IMR-90 (cell line): ENCODE results near the gene VAV3. TPM values are rescaled to one million over a fixed set of nuclear protein-coding genes. Genes with fewer than 3 reads are reported as not detected.

Experiments
- ATAC-seq: fragments of 200-7000 bp; cut with Tn5 transposase; 2 replicates; pipeline ENCODE4 v1.9.1; 2020; ENCODE audit warnings: low read depth, mild to moderate bottlenecking, moderate library complexity
- BruUV-seq: library from RNA; stranded (reverse); fragments of 400-500 nt; replicated peaks from 2 replicates; lab custom pipeline; 2021; lab: Mats Ljungman, UMichigan
- CTCF ChIA-PET: fragments of 300-600 bp; formaldehyde crosslinking; extraction: SDS; loops from one replicate; lab custom pipeline; 2021; ENCODE audit warnings: antibody characterized with exemption; lab: Yijun Ruan, JAX
- POLR2A ChIA-PET: fragments of 300-600 bp; sonication (Branson Sonifier 250); formaldehyde crosslinking; loops from one replicate; lab custom pipeline; 2022; ENCODE audit warnings: antibody characterized with exemption; ENCODE audit not compliant: unreplicated experiment; lab: Charles Lee
- DNase-seq: peaks from one replicate; pipeline ENCODE4 v3.0.0; 2013
- H2AFZ ChIP-seq: replicated peaks from 2 replicates; pipeline ENCODE3; 2013; ENCODE audit warnings: low read length, mild to moderate bottlenecking; ENCODE audit not compliant: poor library complexity
- H2AK5ac ChIP-seq: 2 replicates; pipeline ENCODE4 v1.6.1; 2013; ENCODE audit warnings: low read depth, low read length, inconsistent platforms
- H2AK9ac ChIP-seq: replicated peaks from 2 replicates; pipeline ENCODE3; 2013; ENCODE audit warnings: mild to moderate bottlenecking, low read depth, low read length, moderate library complexity; ENCODE audit not compliant: poor library complexity
- H2BK120ac ChIP-seq: 2 replicates; pipeline ENCODE4 v1.6.1; 2013; ENCODE audit warnings: low read depth, low read length, inconsistent platforms
- H2BK15ac ChIP-seq: 3 replicates; pipeline ENCODE4 v1.6.1; 2013; ENCODE audit warnings: low read depth, low read length, inconsistent platforms
- H2BK20ac ChIP-seq: 2 replicates; pipeline ENCODE4 v1.6.1; 2013; ENCODE audit warnings: low read depth, mild to moderate bottlenecking, inconsistent platforms, low read length, moderate library complexity
- H2BK5ac ChIP-seq: 2 replicates; pipeline ENCODE4 v1.6.1; 2013; ENCODE audit warnings: mild to moderate bottlenecking, low read depth, low read length, inconsistent platforms; ENCODE audit not compliant: poor library complexity, severe bottlenecking
- H3K14ac ChIP-seq: replicated peaks from 2 replicates; pipeline ENCODE4 v1.6.1; 2013; ENCODE audit warnings: low read depth, low read length, inconsistent platforms
- H3K18ac ChIP-seq: 2 replicates; pipeline ENCODE4 v1.6.1; 2013; ENCODE audit warnings: low read depth, low read length, control low read depth
- H3K23ac ChIP-seq: 2 replicates; pipeline ENCODE4 v1.6.1; 2013; ENCODE audit warnings: low read depth, low read length, inconsistent platforms
- H3K27ac ChIP-seq: 2 replicates; pipeline ENCODE4 v1.5.1; 2013; ENCODE audit warnings: mild to moderate bottlenecking, control low read depth, low read length; ENCODE audit not compliant: insufficient read depth
- H3K27me3 ChIP-seq: 2 replicates; pipeline ENCODE4 v1.6.1; 2013; ENCODE audit warnings: low read length; ENCODE audit not compliant: control insufficient read depth, insufficient read depth
- H3K36me3 ChIP-seq: 2 replicates; pipeline ENCODE4 v1.6.1; 2013; ENCODE audit warnings: low read length, mixed read lengths; ENCODE audit not compliant: control insufficient read depth, insufficient read depth
- H3K4ac ChIP-seq: 2 replicates; pipeline ENCODE4 v1.6.1; 2013; ENCODE audit warnings: low read depth, low read length, inconsistent platforms
- H3K4me1 ChIP-seq: 2 replicates; pipeline ENCODE4 v1.6.1; 2013; ENCODE audit warnings: low read length, mixed read lengths; ENCODE audit not compliant: control insufficient read depth, insufficient read depth
- H3K4me2 ChIP-seq: 2 replicates; pipeline ENCODE4 v1.6.1; 2013; ENCODE audit warnings: low read depth, mild to moderate bottlenecking, control low read depth, low read length, moderate library complexity
- H3K4me3 ChIP-seq: 2 replicates; pipeline ENCODE4 v1.5.1; 2013; ENCODE audit warnings: low read depth, mild to moderate bottlenecking, control low read depth, low read length, moderate library complexity; ENCODE audit not compliant: insufficient read depth
- H3K56ac ChIP-seq: 2 replicates; pipeline ENCODE4 v1.6.1; 2013; ENCODE audit warnings: low read length, inconsistent platforms; ENCODE audit not compliant: insufficient read depth; ENCODE audit errors: extremely low read depth
- H3K79me1 ChIP-seq, 2 experiments: 2 replicates each; pipeline ENCODE4 v1.6.1; 2013; ENCODE audit warnings: low read length in 2 of 2, inconsistent platforms in 1 of 2, low read depth in 1 of 2
- H3K9ac ChIP-seq: 2 replicates; pipeline ENCODE4 v1.6.1; 2013; ENCODE audit warnings: low read depth, low read length, control low read depth
- H3K9me1 ChIP-seq: 2 replicates; pipeline ENCODE4 v1.6.1; 2013; ENCODE audit warnings: low read length, inconsistent platforms; ENCODE audit not compliant: insufficient read depth
- H3K9me3 ChIP-seq: 2 replicates; pipeline ENCODE4 v1.6.1; 2013; ENCODE audit warnings: low read length; ENCODE audit not compliant: control insufficient read depth, insufficient read depth
- H4K20me1 ChIP-seq: 2 replicates; pipeline ENCODE4 v1.6.1; 2013; ENCODE audit warnings: low read length, inconsistent platforms; ENCODE audit not compliant: insufficient read depth
- H4K5ac ChIP-seq: 2 replicates; pipeline ENCODE4 v1.6.1; 2013; ENCODE audit warnings: mild to moderate bottlenecking, low read depth, low read length, control low read depth
- H4K8ac ChIP-seq, 2 experiments: 2 replicates each; pipeline ENCODE4 v1.6.1; 2013; ENCODE audit warnings: low read depth in 2 of 2, low read length in 2 of 2, control low read depth in 1 of 2, inconsistent platforms in 1 of 2
- H4K91ac ChIP-seq: 2 replicates; pipeline ENCODE4 v1.6.1; 2013; ENCODE audit warnings: low read depth, low read length, inconsistent platforms; ENCODE audit not compliant: insufficient read depth
- BHLHE40 ChIP-seq: fragments of 150-350 bp; IDR thresholded peaks from 2 replicates; pipeline ENCODE4 v1.6.1; 2016; ENCODE audit warnings: mild to moderate bottlenecking, low read depth, low read length
- CEBPB ChIP-seq: IDR thresholded peaks from 2 replicates; pipeline ENCODE4 v1.6.1; 2012; ENCODE audit warnings: low read depth, low read length, improper control_type of control experiment
- CHD1 ChIP-seq: IDR thresholded peaks from 2 replicates; pipeline ENCODE4 v1.6.1; 2012; ENCODE audit warnings: low read depth, low read length, improper control_type of control experiment
- CTCF ChIP-seq: conservative IDR thresholded peaks from 2 replicates; pipeline ENCODE4 v1.5.1; 2012; ENCODE audit warnings: mild to moderate bottlenecking, low read depth, low read length, improper control_type of control experiment
- FOS ChIP-seq: fragments of 150-350 bp; IDR thresholded peaks from 2 replicates; pipeline ENCODE4 v1.6.1; 2016; ENCODE audit warnings: low read depth, low read length
- MAFK ChIP-seq: IDR thresholded peaks from 2 replicates; pipeline ENCODE4 v1.6.1; 2012; ENCODE audit warnings: low read depth, low read length, improper control_type of control experiment
- MAZ ChIP-seq: IDR thresholded peaks from 2 replicates; pipeline ENCODE4 v1.6.1; 2012; ENCODE audit warnings: low read depth, mild to moderate bottlenecking, low read length, improper control_type of control experiment, moderate library complexity, borderline replicate concordance
- MXI1 ChIP-seq: IDR thresholded peaks from 2 replicates; pipeline ENCODE4 v1.6.1; 2012; ENCODE audit warnings: low read depth, mild to moderate bottlenecking, low read length, moderate library complexity, borderline replicate concordance
- NFE2L2 ChIP-seq: fragments of 150-350 bp; IDR thresholded peaks from 2 replicates; pipeline ENCODE4 v1.6.1; 2016; ENCODE audit warnings: low read depth, mild to moderate bottlenecking, low read length
- POLR2A ChIP-seq: IDR thresholded peaks from 2 replicates; pipeline ENCODE4 v1.6.1; 2012; ENCODE audit warnings: mild to moderate bottlenecking, low read depth, low read length
- RAD21 ChIP-seq: IDR thresholded peaks from 2 replicates; pipeline ENCODE4 v1.6.1; 2012; ENCODE audit warnings: low read length, improper control_type of control experiment
- RCOR1 ChIP-seq: IDR thresholded peaks from 2 replicates; pipeline ENCODE4 v1.6.1; 2012; ENCODE audit warnings: mild to moderate bottlenecking, low read length, improper control_type of control experiment; ENCODE audit not compliant: insufficient replicate concordance
- RFX5 ChIP-seq: IDR thresholded peaks from 2 replicates; pipeline ENCODE4 v1.8.0; 2012; ENCODE audit warnings: low read depth, mild to moderate bottlenecking, low read length, moderate library complexity
- SMC3 ChIP-seq: fragments of 150-350 bp; IDR thresholded peaks from 2 replicates; pipeline ENCODE4 v1.6.1; 2016; ENCODE audit warnings: low read depth, mild to moderate bottlenecking, antibody characterized with exemption, low read length, moderate library complexity
- WGBS, 2 experiments: methylation state at CpG; one replicate each; pipeline versions ENCODE4 v1.1.5 to v1.1.7; 2013; ENCODE audit warnings: missing lambda C conversion rate in 2 of 2; ENCODE audit not compliant: insufficient read length in 1 of 2; ENCODE audit errors: extremely low coverage in 2 of 2; 5-methylcytosine and 5-hydroxymethylcytosine counted together
- dilution Hi-C: fragments of 300-500 bp; cut with HindIII; formaldehyde crosslinking; loops from one replicate; pipeline ENCODE4 v1.14.3; 2018; ENCODE audit warnings: low sequenced_read_pairs; ENCODE audit not compliant: unreplicated experiment
- in situ Hi-C: fragments of 300-500 bp; cut with MboI; formaldehyde crosslinking; loops from 3 replicates; pipeline ENCODE4 v1.14.3; 2019; ENCODE audit warnings: low sequenced_read_pairs, inconsistent platforms, mixed read lengths
- intact Hi-C: fragments of 100-400 bp; cut with micrococcal nuclease; formaldehyde crosslinking; loops from 2 replicates; pipeline ENCODE4 v1.10.0; 2022
- polyA plus RNA-seq, 3 experiments: library from polyadenylated mRNA; depleted of rRNA; stranded (reverse); fragments of >200 nt; gene quantifications; 2 replicates each; pipeline ENCODE4 v1.2.3, GENCODE V29; 2012; ENCODE audit warnings: low replicate concordance in 1 of 3
- total RNA-seq: library from RNA; depleted of rRNA; stranded (reverse); fragments of >200 nt; gene quantifications from 2 replicates; pipeline ENCODE4 v1.2.3, GENCODE V29; 2012
- TF ChIP-seq, protein P1 (sequence below): fragments of 150-350 bp; IDR thresholded peaks from 2 replicates; pipeline ENCODE4 v1.6.1; 2016; ENCODE audit warnings: low read depth, mild to moderate bottlenecking, low read length, moderate library complexity, borderline replicate concordance
- TF ChIP-seq, protein P2 (sequence below): fragments of 150-350 bp; IDR thresholded peaks from 2 replicates; pipeline ENCODE4 v1.6.1; 2017; ENCODE audit warnings: mild to moderate bottlenecking, antibody characterized with exemption, low read length, low read depth

Gene VAV3
- total and polyA plus RNA-seq, 2 of the 4 experiments (the other 2 are of a cell fraction) = 0.12 to 0.18 TPM

- TF ChIP-seq, protein P1, sequence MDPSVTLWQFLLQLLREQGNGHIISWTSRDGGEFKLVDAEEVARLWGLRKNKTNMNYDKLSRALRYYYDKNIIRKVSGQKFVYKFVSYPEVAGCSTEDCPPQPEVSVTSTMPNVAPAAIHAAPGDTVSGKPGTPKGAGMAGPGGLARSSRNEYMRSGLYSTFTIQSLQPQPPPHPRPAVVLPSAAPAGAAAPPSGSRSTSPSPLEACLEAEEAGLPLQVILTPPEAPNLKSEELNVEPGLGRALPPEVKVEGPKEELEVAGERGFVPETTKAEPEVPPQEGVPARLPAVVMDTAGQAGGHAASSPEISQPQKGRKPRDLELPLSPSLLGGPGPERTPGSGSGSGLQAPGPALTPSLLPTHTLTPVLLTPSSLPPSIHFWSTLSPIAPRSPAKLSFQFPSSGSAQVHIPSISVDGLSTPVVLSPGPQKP = no peak
- TF ChIP-seq RCOR1 (no peak), MAZ (no peak), MAFK (no peak), MXI1 (no peak), SMC3 (no peak), BHLHE40 (no peak), RAD21 (no peak), CEBPB (no peak), NFE2L2 (no peak), CTCF (no peak), CHD1 (no peak), FOS (no peak), RFX5 (no peak), POLR2A (no peak)
- TF ChIP-seq, protein P2, sequence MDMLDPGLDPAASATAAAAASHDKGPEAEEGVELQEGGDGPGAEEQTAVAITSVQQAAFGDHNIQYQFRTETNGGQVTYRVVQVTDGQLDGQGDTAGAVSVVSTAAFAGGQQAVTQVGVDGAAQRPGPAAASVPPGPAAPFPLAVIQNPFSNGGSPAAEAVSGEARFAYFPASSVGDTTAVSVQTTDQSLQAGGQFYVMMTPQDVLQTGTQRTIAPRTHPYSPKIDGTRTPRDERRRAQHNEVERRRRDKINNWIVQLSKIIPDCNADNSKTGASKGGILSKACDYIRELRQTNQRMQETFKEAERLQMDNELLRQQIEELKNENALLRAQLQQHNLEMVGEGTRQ = no peak
- H3K9me3 ChIP-seq = no peaks in the 10 kb centered on the region
- H4K20me1 ChIP-seq = no peaks in the 10 kb centered on the region
- H3K36me3 ChIP-seq = no peaks in the 10 kb centered on the region
- H3K4ac ChIP-seq = no peak overlapping the region
- WGBS, 2 experiments = no CpG with 5 or more reads among the region's 4 CpGs
- ChIA-PET CTCF (interaction anchor here (0.8 kb wide), 1 partner anchor 10 kb away, joined by 4 read pairs; no protein-coding TSS in a partner anchor), POLR2A (no interaction called here)
- H3K79me1 ChIP-seq = no peaks in the 10 kb centered on the region
- DNase-seq (no peak), ATAC-seq (no peak)
- intact Hi-C loops (no loop called here), dilution Hi-C loops (no loop called here), in situ Hi-C loops (no loop called here)
- H2BK15ac ChIP-seq = no peak overlapping the region
- H3K9me1 ChIP-seq = no peaks in the 10 kb centered on the region
- H3K14ac ChIP-seq = no peak overlapping the region
- BruUV-seq = no TSS peak
- no peak overlapping the region for H2BK20ac ChIP-seq
- H2BK120ac ChIP-seq = no peak overlapping the region
- no peak overlapping the region for H3K9ac ChIP-seq
- no peak overlapping the region for H4K91ac ChIP-seq
- no peak overlapping the region for H4K5ac ChIP-seq
- H3K56ac ChIP-seq = no peak overlapping the region
- H4K8ac ChIP-seq = no peak overlapping the region
- H2AK5ac ChIP-seq = no peak overlapping the region
- no peaks in the 10 kb centered on the region for H3K27me3 ChIP-seq
- no peaks in the 10 kb centered on the region for H3K4me1 ChIP-seq
- no peak overlapping the region for H3K23ac ChIP-seq
- no peak overlapping the region for H3K18ac ChIP-seq
- H2BK5ac ChIP-seq = no peak overlapping the region
- no peak overlapping the region for H3K4me3 ChIP-seq
- no peak overlapping the region for H3K27ac ChIP-seq
- no peak overlapping the region for H3K4me2 ChIP-seq
- H2AFZ ChIP-seq = no peak overlapping the region
- no peak overlapping the region for H2AK9ac ChIP-seq
Observed at GRCh38 chr1:107740579-107740978, 224.4 kb downstream of the VAV3 start.
